A549 (cell line): ENCODE results near the gene AUTS2.

ENCODE experiments used
- EP300 ChIP-seq, 2 experiments: fragments of >200 bp; sonication (Bioruptor Twin); formaldehyde crosslinking; IDR thresholded peaks; 2 replicates in 1 of 2; 3 replicates in 1 of 2; pipeline ENCODE4 v1.6.1; 2016 to 2017
- ESRRA ChIP-seq: fragments of 150-350 bp; IDR thresholded peaks from 2 replicates; pipeline ENCODE4 v1.6.1; 2014; ENCODE audit warnings: mild to moderate bottlenecking, low read length, borderline replicate concordance
- MAFK ChIP-seq: fragments of 450-650 bp; IDR thresholded peaks from 2 replicates; pipeline ENCODE4 v1.6.1; 2014; ENCODE audit not compliant: partially characterized antibody
- REST ChIP-seq: fragments of 200-600 bp; sonication (generic); IDR thresholded peaks from 2 replicates; pipeline ENCODE4 v1.6.1; 2016; ENCODE audit warnings: antibody characterized with exemption, mild to moderate bottlenecking, moderate library complexity
- ZC3H11A ChIP-seq: fragments of 450-650 bp; IDR thresholded peaks from 2 replicates; pipeline ENCODE4 v1.6.1; 2014; ENCODE audit warnings: antibody characterized with exemption, mild to moderate bottlenecking
- TF ChIP-seq, protein P1 (sequence below): fragments of >200 bp; sonication (Bioruptor Twin); formaldehyde crosslinking; IDR thresholded peaks from 3 replicates; pipeline ENCODE4 v1.5.1; 2016

DNA sequence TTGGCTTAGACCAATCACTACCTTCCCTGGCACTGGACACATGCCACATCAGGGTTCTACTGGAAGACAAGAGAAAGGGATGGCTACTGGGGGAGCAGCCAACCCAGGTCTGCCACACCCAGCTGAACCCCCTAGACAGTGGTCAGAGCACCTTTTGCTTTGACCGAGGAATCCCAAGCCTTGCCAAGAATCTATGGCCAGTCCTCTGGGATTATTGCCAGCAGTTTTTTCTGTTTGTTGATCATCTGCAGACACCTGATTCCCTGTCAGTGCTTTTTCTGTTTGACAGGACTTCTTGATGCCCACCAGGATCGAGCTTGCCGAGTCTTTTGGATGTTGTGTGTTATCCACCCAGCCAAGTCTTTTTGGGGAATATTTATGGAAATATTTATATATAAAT lies 1057.4 kb downstream of the AUTS2 start:
- TF ChIP-seq, protein P1, sequence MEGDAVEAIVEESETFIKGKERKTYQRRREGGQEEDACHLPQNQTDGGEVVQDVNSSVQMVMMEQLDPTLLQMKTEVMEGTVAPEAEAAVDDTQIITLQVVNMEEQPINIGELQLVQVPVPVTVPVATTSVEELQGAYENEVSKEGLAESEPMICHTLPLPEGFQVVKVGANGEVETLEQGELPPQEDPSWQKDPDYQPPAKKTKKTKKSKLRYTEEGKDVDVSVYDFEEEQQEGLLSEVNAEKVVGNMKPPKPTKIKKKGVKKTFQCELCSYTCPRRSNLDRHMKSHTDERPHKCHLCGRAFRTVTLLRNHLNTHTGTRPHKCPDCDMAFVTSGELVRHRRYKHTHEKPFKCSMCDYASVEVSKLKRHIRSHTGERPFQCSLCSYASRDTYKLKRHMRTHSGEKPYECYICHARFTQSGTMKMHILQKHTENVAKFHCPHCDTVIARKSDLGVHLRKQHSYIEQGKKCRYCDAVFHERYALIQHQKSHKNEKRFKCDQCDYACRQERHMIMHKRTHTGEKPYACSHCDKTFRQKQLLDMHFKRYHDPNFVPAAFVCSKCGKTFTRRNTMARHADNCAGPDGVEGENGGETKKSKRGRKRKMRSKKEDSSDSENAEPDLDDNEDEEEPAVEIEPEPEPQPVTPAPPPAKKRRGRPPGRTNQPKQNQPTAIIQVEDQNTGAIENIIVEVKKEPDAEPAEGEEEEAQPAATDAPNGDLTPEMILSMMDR = no peak
- TF ChIP-seq ZC3H11A (no peak), ESRRA (no peak), EP300 (IDR thresholded peaks at IDR 0.05) (no peak), REST (no peak), MAFK (no peak)
